Caco-2 (cell line): ENCODE measurements around the gene NKX1-2. TPM values are rescaled to one million over a fixed set of nuclear protein-coding genes. Genes with fewer than 3 reads are reported as not detected.

Source experiments
- BruUV-seq: library from RNA; stranded (reverse); fragments of 400-500 nt; replicated peaks from 2 replicates; lab custom pipeline; 2021; lab: Mats Ljungman, UMichigan
- CTCF ChIA-PET: fragments of 300-600 bp; sonication (Branson Sonifier 250); formaldehyde crosslinking; loops from one replicate; lab custom pipeline; 2022; ENCODE audit warnings: antibody characterized with exemption; lab: Charles Lee
- POLR2A ChIA-PET: fragments of 300-600 bp; sonication (Branson Sonifier 250); formaldehyde crosslinking; loops from one replicate; lab custom pipeline; 2022; ENCODE audit warnings: antibody characterized with exemption; lab: Charles Lee
- DNase-seq, 2 experiments: peaks; one replicate each; pipeline versions ENCODE4 v3.0.0 to v3.0.0-alpha.2; 2020 to 2022
- H3K27me3 ChIP-seq: replicated peaks from 2 replicates; pipeline ENCODE4 v1.6.0; 2011; ENCODE audit warnings: low read length; ENCODE audit not compliant: control insufficient read depth, insufficient read depth
- H3K36me3 ChIP-seq: 2 replicates; pipeline ENCODE4 v1.5.1; 2011; ENCODE audit warnings: low read length; ENCODE audit not compliant: control insufficient read depth, insufficient read depth
- H3K4me1 ChIP-seq: fragments of 250-450 bp; sonication (Bioruptor Pico); 2 replicates; pipeline ENCODE4 v1.5.1; 2020; ENCODE audit warnings: mild to moderate bottlenecking
- H3K4me3 ChIP-seq: 2 replicates; pipeline ENCODE4 v1.5.1; 2011; ENCODE audit warnings: low read depth, mild to moderate bottlenecking, control low read depth, low read length
- H3K9me3 ChIP-seq: fragments of 250-450 bp; sonication (Bioruptor Pico); 2 replicates; pipeline ENCODE4 v1.5.1; 2020; ENCODE audit warnings: mild to moderate bottlenecking, moderate library complexity
- H3K27ac Mint-ChIP-seq: one replicate; pipeline ENCODE4 v1.8.0; 2022; ENCODE audit warnings: mixed read lengths; ENCODE audit not compliant: unreplicated experiment
- H3K27me3 Mint-ChIP-seq: one replicate; pipeline ENCODE4 v1.8.0; 2022; ENCODE audit warnings: mixed read lengths; ENCODE audit not compliant: insufficient read depth, unreplicated experiment
- H3K36me3 Mint-ChIP-seq: one replicate; pipeline ENCODE4 v1.8.0; 2022; ENCODE audit warnings: mild to moderate bottlenecking, mixed read lengths; ENCODE audit not compliant: insufficient read depth, unreplicated experiment
- H3K4me1 Mint-ChIP-seq: one replicate; pipeline ENCODE4 v1.8.0; 2022; ENCODE audit warnings: low read depth, mixed read lengths; ENCODE audit not compliant: unreplicated experiment
- H3K4me3 Mint-ChIP-seq: one replicate; pipeline ENCODE4 v1.8.0; 2022; ENCODE audit warnings: mild to moderate bottlenecking, moderate library complexity, mixed read lengths; ENCODE audit not compliant: unreplicated experiment
- H3K9me3 Mint-ChIP-seq: one replicate; pipeline ENCODE4 v1.8.0; 2022; ENCODE audit warnings: mixed read lengths; ENCODE audit not compliant: unreplicated experiment
- CTCF ChIP-seq, 2 experiments: fragments of 200-600 bp in 1 of 2; IDR thresholded peaks; 1 replicate in 1 of 2; 2 replicates in 1 of 2; pipeline versions ENCODE4 v1.5.1 to v1.8.0; 2011 to 2022; ENCODE audit warnings: antibody characterized with exemption in 1 of 2, control low read depth in 1 of 2, inconsistent platforms in 1 of 2, low read depth in 1 of 2, low read length in 1 of 2, mild to moderate bottlenecking in 1 of 2, moderate library complexity in 1 of 2; ENCODE audit not compliant: insufficient read depth in 1 of 2, severe bottlenecking in 1 of 2, unreplicated experiment in 1 of 2
- intact Hi-C: fragments of 100-400 bp; cut with micrococcal nuclease; formaldehyde crosslinking; loops from one replicate; pipeline ENCODE4 v1.10.0; 2022; ENCODE audit not compliant: unreplicated experiment
- total RNA-seq: library from RNA; stranded (reverse); gene quantifications from 2 replicates; pipeline ENCODE4 v1.2.3, GENCODE V29; 2022

NKX1-2 gene
- total RNA-seq, 1 experiment from 2014 or later = 2.8 TPM

GRCh38 chr10:124425227-124425962 lies 24.4 kb downstream of the NKX1-2 start:
- Histone ChIP-seq H3K4me1 (peaks cover 62% of the 10 kb centered on the region), H3K27me3 (no peaks in the 10 kb centered on the region), H3K4me3 (no peak overlapping the region), H3K9me3 (no peaks in the 10 kb centered on the region), H3K36me3 (no peaks in the 10 kb centered on the region)
- Mint-ChIP-seq H3K4me3 (no peak overlapping the region), H3K4me1 (peaks cover 22% of the 10 kb centered on the region), H3K9me3 (no peaks in the 10 kb centered on the region), H3K36me3 (peaks cover 11% of the 10 kb centered on the region), H3K27ac (peak overlapping the region; percentile 35), H3K27me3 (no peaks in the 10 kb centered on the region)
- no peak for TF ChIP-seq CTCF (IDR thresholded peaks at IDR 0.05; ENCODE audit: insufficient read depth in 1 of 2, low read depth in 1 of 2, low read length in 1 of 2, severe bottlenecking in 1 of 2, unreplicated experiment in 1 of 2)
- intact Hi-C loops = no loop called here
- ChIA-PET POLR2A (no interaction called here), CTCF (interaction anchor here (1.6 kb wide), 1 partner anchor 36 kb away, joined by 9 read pairs; the partner anchor contains the start of gene LHPP)
- BruUV-seq = no TSS peak
- DNase-seq = peak; percentile 61 to 72

GRCh38 chr10:124423813-124424212 lies 26.0 kb downstream of the NKX1-2 start:
- Mint-ChIP-seq H3K4me1 (peaks cover 28% of the 10 kb centered on the region), H3K9me3 (no peaks in the 10 kb centered on the region), H3K4me3 (no peak overlapping the region), H3K36me3 (peaks cover 14% of the 10 kb centered on the region), H3K27ac (no peak overlapping the region), H3K27me3 (no peaks in the 10 kb centered on the region)
- POLR2A ChIA-PET = no interaction called here
- CTCF ChIA-PET = interaction anchor here (1.6 kb wide), 1 partner anchor 38 kb away, joined by 9 read pairs; the partner anchor contains the start of gene LHPP
- H3K9me3 ChIP-seq = no peaks in the 10 kb centered on the region
- no TSS peak for BruUV-seq
- TF ChIP-seq CTCF (IDR thresholded peaks at IDR 0.05; ENCODE audit: insufficient read depth in 1 of 2, low read depth in 1 of 2, low read length in 1 of 2, severe bottlenecking in 1 of 2, unreplicated experiment in 1 of 2) = no peak
- H3K36me3 ChIP-seq = no peaks in the 10 kb centered on the region
- peaks cover 65% of the 10 kb centered on the region for H3K4me1 ChIP-seq
- H3K27me3 ChIP-seq = no peaks in the 10 kb centered on the region
- intact Hi-C loops = no loop called here
- no peak for DNase-seq
- no peak overlapping the region for H3K4me3 ChIP-seq

- H3K27ac Mint-ChIP-seq = no peak overlapping the region
- ChIA-PET POLR2A (no interaction called here), CTCF (interaction anchor here (0.6 kb wide), 1 partner anchor 9 kb away, joined by 3 read pairs; no protein-coding TSS in a partner anchor)
- no peak overlapping the region for H3K4me3 ChIP-seq
- no TSS peak for BruUV-seq
- no peaks in the 10 kb centered on the region for H3K9me3 ChIP-seq
- intact Hi-C loops = no loop called here
- H3K27me3 Mint-ChIP-seq = no peaks in the 10 kb centered on the region
- peaks cover 24% of the 10 kb centered on the region for H3K36me3 Mint-ChIP-seq
- H3K4me1 Mint-ChIP-seq = peaks cover 21% of the 10 kb centered on the region
- no peak for DNase-seq
- no peaks in the 10 kb centered on the region for H3K27me3 ChIP-seq
- no peak overlapping the region for H3K4me3 Mint-ChIP-seq
- H3K4me1 ChIP-seq = peaks cover 57% of the 10 kb centered on the region
- TF ChIP-seq CTCF (IDR thresholded peaks at IDR 0.05; ENCODE audit: insufficient read depth in 1 of 2, low read depth in 1 of 2, low read length in 1 of 2, severe bottlenecking in 1 of 2, unreplicated experiment in 1 of 2) = no peak
- no peaks in the 10 kb centered on the region for H3K9me3 Mint-ChIP-seq
- H3K36me3 ChIP-seq = no peaks in the 10 kb centered on the region
Measured at GRCh38 chr10:124422742-124423141, 27.1 kb downstream of the NKX1-2 start.
